Endothelial cell (in vitro differentiated cells): Measurements from ENCODE around the gene WSCD1. TPM values are rescaled to one million over a fixed set of nuclear protein-coding genes. Genes with fewer than 3 reads are reported as not detected.

Experiments
- DNase-seq: peaks from one replicate; pipeline ENCODE4 v3.0.0; 2021; ENCODE audit warnings: low spot score
- H3K27ac Mint-ChIP-seq: one replicate; pipeline ENCODE4 v1.8.0; 2021; ENCODE audit warnings: mixed read lengths, inconsistent platforms; ENCODE audit not compliant: unreplicated experiment
- H3K27me3 Mint-ChIP-seq: one replicate; pipeline ENCODE4 v1.8.0; 2021; ENCODE audit warnings: mild to moderate bottlenecking, moderate library complexity, mixed read lengths, inconsistent platforms; ENCODE audit not compliant: unreplicated experiment
- H3K36me3 Mint-ChIP-seq: one replicate; pipeline ENCODE4 v1.8.0; 2021; ENCODE audit warnings: mild to moderate bottlenecking, low read depth, mixed read lengths, inconsistent platforms; ENCODE audit not compliant: unreplicated experiment
- H3K4me1 Mint-ChIP-seq: one replicate; pipeline ENCODE4 v1.8.0; 2021; ENCODE audit warnings: mild to moderate bottlenecking, mixed read lengths, inconsistent platforms; ENCODE audit not compliant: unreplicated experiment
- H3K4me3 Mint-ChIP-seq: one replicate; pipeline ENCODE4 v1.8.0; 2021; ENCODE audit warnings: mild to moderate bottlenecking, mixed read lengths, inconsistent platforms; ENCODE audit not compliant: unreplicated experiment
- H3K9me3 Mint-ChIP-seq: one replicate; pipeline ENCODE4 v1.8.0; 2021; ENCODE audit warnings: mixed read lengths, inconsistent platforms; ENCODE audit not compliant: unreplicated experiment
- CTCF ChIP-seq: fragments of 200-600 bp; sonication (generic); IDR thresholded peaks from one replicate; pipeline ENCODE4 v1.5.0; 2021; ENCODE audit warnings: antibody characterized with exemption; ENCODE audit not compliant: unreplicated experiment
- total RNA-seq: library from RNA; stranded (reverse); fragmentation: NEBNext Ultra II Directional; extraction: Animal tissue kit (Norgen Biotek cat#: 25700); gene quantifications from one replicate; pipeline ENCODE4 v1.2.1, GENCODE V29; 2021; ENCODE audit not compliant: unreplicated experiment

WSCD1 gene
- total RNA-seq, 1 donor from 2014 or later = 43.9 TPM

- Mint-ChIP-seq H3K36me3 (peaks cover 42% of the 10 kb centered on the region), H3K27me3 (peaks cover 7% of the 10 kb centered on the region), H3K4me3 (no peak overlapping the region), H3K9me3 (no peaks in the 10 kb centered on the region), H3K27ac (no peak overlapping the region), H3K4me1 (peaks cover 41% of the 10 kb centered on the region)
- DNase-seq = no peak
- TF ChIP-seq CTCF = no peak
Observed at GRCh38 chr17:6097005-6097279, 26.8 kb downstream of the WSCD1 start.

GRCh38 chr17:6098050-6098822 is 28.1 kb downstream of the WSCD1 start:
- Mint-ChIP-seq H3K4me3 (peak overlapping the region; percentile 60), H3K27me3 (peaks cover 6% of the 10 kb centered on the region), H3K27ac (peak overlapping the region; percentile 97), H3K36me3 (peaks cover 41% of the 10 kb centered on the region), H3K4me1 (peaks cover 52% of the 10 kb centered on the region), H3K9me3 (no peaks in the 10 kb centered on the region)
- no peak for TF ChIP-seq CTCF
- DNase-seq = peak; percentile 47

GRCh38 chr17:6098823-6099180 is 28.6 kb downstream of the WSCD1 start:
- Mint-ChIP-seq H3K36me3 (peaks cover 36% of the 10 kb centered on the region), H3K27me3 (peaks cover 4% of the 10 kb centered on the region), H3K4me1 (peaks cover 53% of the 10 kb centered on the region), H3K27ac (peak overlapping the region; percentile 97), H3K4me3 (peak overlapping the region; percentile 60), H3K9me3 (no peaks in the 10 kb centered on the region)
- DNase-seq = peak; percentile 9
- no peak for TF ChIP-seq CTCF

- no peak for DNase-seq
- no peak overlapping the region for H3K27ac Mint-ChIP-seq
- peak overlapping the region; percentile 28 for H3K4me3 Mint-ChIP-seq
- H3K36me3 Mint-ChIP-seq = peaks cover 33% of the 10 kb centered on the region
- no peaks in the 10 kb centered on the region for H3K9me3 Mint-ChIP-seq
- peaks cover 4% of the 10 kb centered on the region for H3K27me3 Mint-ChIP-seq
- H3K4me1 Mint-ChIP-seq = peaks cover 53% of the 10 kb centered on the region
- no peak for TF ChIP-seq CTCF
Observed at GRCh38 chr17:6099492-6099891, 29.3 kb downstream of the WSCD1 start.

GRCh38 chr17:6100146-6100545 is 30.0 kb downstream of the WSCD1 start:
- no peaks in the 10 kb centered on the region for H3K9me3 Mint-ChIP-seq
- DNase-seq = no peak
- peaks cover under 1% of the 10 kb centered on the region for H3K27me3 Mint-ChIP-seq
- no peak for TF ChIP-seq CTCF
- H3K4me3 Mint-ChIP-seq = peak overlapping the region; percentile 28
- no peak overlapping the region for H3K27ac Mint-ChIP-seq
- H3K36me3 Mint-ChIP-seq = peaks cover 30% of the 10 kb centered on the region
- peaks cover 53% of the 10 kb centered on the region for H3K4me1 Mint-ChIP-seq
